ENCODE measurements around the gene GARRE1. TPM values are rescaled to one million over a fixed set of nuclear protein-coding genes. Genes with fewer than 3 reads are reported as not detected.
"Not testable (repeated sequence)": the region's sequence is repeated elsewhere in the genome, so short reads cannot be mapped to it uniquely, and the experiment has no call there.

Gene GARRE1
- total RNA-seq, 1 donor from 2014 or later = 69.8 TPM

- Mint-ChIP-seq H3K4me3 (no peak overlapping the region), H3K9me3 (no peaks in the 10 kb centered on the region), H3K36me3 (no peaks in the 10 kb centered on the region), H3K27ac (peak overlapping the region; percentile 18), H3K27me3 (ENCODE audit: insufficient read depth, low read depth) (peaks cover 2% of the 10 kb centered on the region), H3K4me1 (peaks cover 16% of the 10 kb centered on the region)
- H3K4me3 ChIP-seq = no peak overlapping the region
- H3K9me3 ChIP-seq (ENCODE audit: low read depth) = no peaks in the 10 kb centered on the region
- no peaks in the 10 kb centered on the region for H3K27me3 ChIP-seq
- H3K79me2 ChIP-seq (ENCODE audit: low read depth) = no peaks in the 10 kb centered on the region
- no peaks in the 10 kb centered on the region for H3K36me3 ChIP-seq
- H3K4me2 ChIP-seq = no peak overlapping the region
- H3F3A ChIP-seq (ENCODE audit: low read depth) = peaks cover 12% of the 10 kb centered on the region
- TF ChIP-seq EZH2 (IDR thresholded peaks at IDR 0.05) = no peak
- H3K9ac ChIP-seq = no peak overlapping the region
- DNase-seq (ENCODE audit: low spot score) = no peak
- H4K20me1 ChIP-seq (ENCODE audit: low read depth) = no peaks in the 10 kb centered on the region
- no peak overlapping the region for H2AFZ ChIP-seq (replicated peaks)
- H3K4me1 ChIP-seq = peaks cover 5% of the 10 kb centered on the region
- H3K27ac ChIP-seq = no peak overlapping the region
Observed at GRCh38 chr19:34243876-34244578, 10.3 kb upstream of the GARRE1 start.

- no peak overlapping the region for H3K4me3 Mint-ChIP-seq
Observed at GRCh38 chr19:34244611-34245299, 9.6 kb upstream of the GARRE1 start.

GRCh38 chr19:34246340-34246739 lies 8.0 kb upstream of the GARRE1 start:
- Histone ChIP-seq H3K9me3 (ENCODE audit: low read depth) (no peaks in the 10 kb centered on the region), H3K27ac (peak overlapping the region; percentile 58), H3K79me2 (ENCODE audit: low read depth) (no peaks in the 10 kb centered on the region), H3K9ac (no peak overlapping the region), H3F3A (ENCODE audit: low read depth) (peaks cover 6% of the 10 kb centered on the region), H4K20me1 (ENCODE audit: low read depth) (no peaks in the 10 kb centered on the region), H3K4me2 (peak overlapping the region; percentile 66), H3K27me3 (no peaks in the 10 kb centered on the region), H3K4me1 (peaks cover 5% of the 10 kb centered on the region), H3K36me3 (no peaks in the 10 kb centered on the region), H2AFZ (replicated peaks) (no peak overlapping the region), H3K4me3 (no peak overlapping the region)
- peaks cover 16% of the 10 kb centered on the region for H3K4me1 Mint-ChIP-seq
- TF ChIP-seq EZH2 (IDR thresholded peaks at IDR 0.05) (no peak), EZH2phosphoT487 (IDR thresholded peaks at IDR 0.05) (no peak), CTCF (IDR thresholded peaks at IDR 0.05) (no peak)
- no peaks in the 10 kb centered on the region for H3K36me3 Mint-ChIP-seq
- H3K27me3 Mint-ChIP-seq (ENCODE audit: insufficient read depth, low read depth) = peaks cover 2% of the 10 kb centered on the region
- DNase-seq (ENCODE audit: low spot score) = peak; percentile 54
- H3K9me3 Mint-ChIP-seq = no peaks in the 10 kb centered on the region
- no peak overlapping the region for H3K27ac Mint-ChIP-seq
- peak overlapping the region; percentile 21 for H3K4me3 Mint-ChIP-seq

More at GRCh38 chr19:34244611-34245299, 9.6 kb upstream of the GARRE1 start:
- H3K27ac Mint-ChIP-seq = no peak overlapping the region
- no peaks in the 10 kb centered on the region for H3K9me3 Mint-ChIP-seq
- no peaks in the 10 kb centered on the region for H4K20me1 ChIP-seq (ENCODE audit: low read depth)
- no peak for DNase-seq (ENCODE audit: low spot score)
- H3K9ac ChIP-seq = no peak overlapping the region
- no peak overlapping the region for H3K27ac ChIP-seq
- peaks cover 12% of the 10 kb centered on the region for H3F3A ChIP-seq (ENCODE audit: low read depth)
- no peaks in the 10 kb centered on the region for H3K36me3 Mint-ChIP-seq
- peaks cover 16% of the 10 kb centered on the region for H3K4me1 Mint-ChIP-seq
- no peaks in the 10 kb centered on the region for H3K9me3 ChIP-seq (ENCODE audit: low read depth)
- H3K4me2 ChIP-seq = no peak overlapping the region
- H3K27me3 ChIP-seq = no peaks in the 10 kb centered on the region
- no peak for TF ChIP-seq CTCF (IDR thresholded peaks at IDR 0.05)
- no peak for TF ChIP-seq EZH2phosphoT487 (IDR thresholded peaks at IDR 0.05)
- no peak for TF ChIP-seq EZH2 (IDR thresholded peaks at IDR 0.05)
- no peaks in the 10 kb centered on the region for H3K79me2 ChIP-seq (ENCODE audit: low read depth)
- peaks cover 2% of the 10 kb centered on the region for H3K27me3 Mint-ChIP-seq (ENCODE audit: insufficient read depth, low read depth)
- no peak overlapping the region for H2AFZ ChIP-seq (replicated peaks)
- peaks cover 5% of the 10 kb centered on the region for H3K4me1 ChIP-seq
- no peaks in the 10 kb centered on the region for H3K36me3 ChIP-seq
- H3K4me3 ChIP-seq = no peak overlapping the region

- no peak overlapping the region for H3K4me3 ChIP-seq
- Mint-ChIP-seq H3K9me3 (no peaks in the 10 kb centered on the region), H3K36me3 (peaks cover 1% of the 10 kb centered on the region), H3K27me3 (ENCODE audit: insufficient read depth, low read depth) (peaks cover 6% of the 10 kb centered on the region), H3K4me1 (peaks cover 15% of the 10 kb centered on the region), H3K27ac (no peak overlapping the region), H3K4me3 (no peak overlapping the region)
- H3K36me3 ChIP-seq = no peaks in the 10 kb centered on the region
- no peaks in the 10 kb centered on the region for H4K20me1 ChIP-seq (ENCODE audit: low read depth)
- no peaks in the 10 kb centered on the region for H3K27me3 ChIP-seq
- H2AFZ ChIP-seq (replicated peaks) = no peak overlapping the region
- no peak overlapping the region for H3K27ac ChIP-seq
- H3K9ac ChIP-seq = no peak overlapping the region
- TF ChIP-seq CTCF (IDR thresholded peaks at IDR 0.05) (no peak), EZH2phosphoT487 (IDR thresholded peaks at IDR 0.05) (no peak), EZH2 (IDR thresholded peaks at IDR 0.05) (no peak)
- no peak overlapping the region for H3K4me2 ChIP-seq
- DNase-seq (ENCODE audit: low spot score) = no peak
- H3F3A ChIP-seq (ENCODE audit: low read depth) = peaks cover 13% of the 10 kb centered on the region
- peaks cover 5% of the 10 kb centered on the region for H3K4me1 ChIP-seq
- H3K79me2 ChIP-seq (ENCODE audit: low read depth) = no peaks in the 10 kb centered on the region
- H3K9me3 ChIP-seq (ENCODE audit: low read depth) = no peaks in the 10 kb centered on the region
Observed at GRCh38 chr19:34248941-34249340, 5.4 kb upstream of the GARRE1 start.

- H3K4me3 ChIP-seq; H3K9ac ChIP-seq; H3K4me1 ChIP-seq; H3K27me3 Mint-ChIP-seq (ENCODE audit: insufficient read depth, low read depth); H3K36me3 ChIP-seq; H2AFZ ChIP-seq (replicated peaks); H3K9me3 ChIP-seq (ENCODE audit: low read depth); H3K27me3 ChIP-seq; H3K9me3 Mint-ChIP-seq; H3K36me3 Mint-ChIP-seq; H3K4me2 ChIP-seq; DNase-seq (ENCODE audit: low spot score); H3K27ac Mint-ChIP-seq; H3K27ac ChIP-seq: not testable (repeated sequence)
- H3K79me2 ChIP-seq (ENCODE audit: low read depth) = peaks cover 33% of the 10 kb centered on the region
- peaks cover 25% of the 10 kb centered on the region for H4K20me1 ChIP-seq (ENCODE audit: low read depth)
- peaks cover 19% of the 10 kb centered on the region for H3F3A ChIP-seq (ENCODE audit: low read depth)
- H3K4me3 Mint-ChIP-seq = peak overlapping the region; percentile 98
- peaks cover 22% of the 10 kb centered on the region for H3K4me1 Mint-ChIP-seq
Observed at GRCh38 chr19:34253167-34253566, 1.2 kb upstream of the GARRE1 start.
